Measurements from ENCODE around the gene LCN15.

LCN15 gene

GRCh38 chr9:136721339-136722092 lies 42.8 kb downstream of the LCN15 start:
- POLR2A ChIA-PET, result interaction anchor here (1.8 to 3.8 kb wide), 2 partner anchors 8 to 35 kb away, joined by 4 to 25 read pairs; partner anchors contain the start of genes AGPAT2 and DIPK1B
- Histone ChIP-seq H3K4me1 (ENCODE audit: control insufficient read depth, insufficient read depth, low read length) (no peaks in the 10 kb centered on the region; the same call in 1 of the 2 replicates), H3K9me3 (ENCODE audit: control insufficient read depth, insufficient read depth, low read depth, low read length) (no peaks in the 10 kb centered on the region), H3K27ac (ENCODE audit: extremely low read depth, low read depth, low read length) (peak overlapping the region; percentile 46), H3K36me3 (ENCODE audit: control insufficient read depth in 2 of 2, insufficient read depth in 1 of 2, low read length in 2 of 2) (peaks cover 0 to 70% of the 10 kb centered on the region in 2 experiments; a peak in 2 of 3 replicates), H3K4me3 (ENCODE audit: low read depth, low read length) (no peak overlapping the region)
- CTCF ChIA-PET, result interaction anchor here (1.6 kb wide), 1 partner anchor 37 kb away, joined by 4 read pairs; the partner anchor contains the start of gene LCN8
- TF ChIP-seq ZNF10 (tag by site-specific recombination; IDR thresholded peaks at IDR 0.05) (peak; percentile 24; the same call in 1 of the 2 replicates), GFI1B (tag by site-specific recombination; IDR thresholded peaks at IDR 0.05) (0 out of 2 replicates have a peak, but pooled peaks have one; percentile 12), GLIS2 (tag by site-specific recombination; IDR thresholded peaks at IDR 0.05) (peak; percentile 51), GLIS1 (tag by site-specific recombination; IDR thresholded peaks at IDR 0.05) (no peak), PRDM10 (tag by site-specific recombination; IDR thresholded peaks at IDR 0.05) (peak; percentile 70), BCL11A (tag by site-specific recombination; IDR thresholded peaks at IDR 0.05; ENCODE audit: low read depth) (peak; percentile 66), ZNF513 (tag by site-specific recombination; IDR thresholded peaks at IDR 0.05) (no peak), ZNF501 (tag by site-specific recombination; IDR thresholded peaks at IDR 0.05) (no peak), KLF10 (tag by site-specific recombination; IDR thresholded peaks at IDR 0.05) (peak; percentile 39; the same call in 1 of the 2 replicates), ZBTB48 (tag by site-specific recombination; IDR thresholded peaks at IDR 0.05) (0 out of 2 replicates have a peak, but pooled peaks have one; percentile 18), ZNF621 (tag by site-specific recombination; IDR thresholded peaks at IDR 0.05) (no peak), ZXDB (tag by site-specific recombination; IDR thresholded peaks at IDR 0.05) (peak; percentile 68), ZBTB20 (tag by site-specific recombination; IDR thresholded peaks at IDR 0.05) (peak; percentile 78; the same call in 1 of the 2 replicates), KLF1 (tag by site-specific recombination; IDR thresholded peaks at IDR 0.05) (peak; percentile 96), ZNF548 (tag by site-specific recombination; IDR thresholded peaks at IDR 0.05) (no peak), KLF8 (tag by site-specific recombination; IDR thresholded peaks at IDR 0.05) (peak; percentile 87), ZBTB17 (tag by site-specific recombination; IDR thresholded peaks at IDR 0.05) (peak; percentile 57; the same call in 1 of the 2 replicates), WT1 (tag by site-specific recombination; IDR thresholded peaks at IDR 0.05) (peak; percentile 56), ZEB2 (tag by site-specific recombination; IDR thresholded peaks at IDR 0.05) (0 out of 2 replicates have a peak, but pooled peaks have one; percentile 26), ZFHX2 (tag by site-specific recombination; conservative IDR thresholded peaks at IDR 0.05) (0 out of 2 replicates have a peak, but pooled peaks have one; percentile 12), SP2 (tag by site-specific recombination; IDR thresholded peaks at IDR 0.05) (peak; percentile 15; the same call in 1 of the 2 replicates), BCL11B (tag by site-specific recombination; IDR thresholded peaks at IDR 0.05; ENCODE audit: low read depth) (peak; percentile 36; the same call in 1 of the 2 replicates), KLF17 (tag by site-specific recombination; IDR thresholded peaks at IDR 0.05) (0 out of 2 replicates have a peak, but pooled peaks have one; percentile 24), KLF9 (tag by site-specific recombination; IDR thresholded peaks at IDR 0.05; ENCODE audit: low read depth) (peak; percentile 72)
- TF ChIP-seq, protein P1, sequence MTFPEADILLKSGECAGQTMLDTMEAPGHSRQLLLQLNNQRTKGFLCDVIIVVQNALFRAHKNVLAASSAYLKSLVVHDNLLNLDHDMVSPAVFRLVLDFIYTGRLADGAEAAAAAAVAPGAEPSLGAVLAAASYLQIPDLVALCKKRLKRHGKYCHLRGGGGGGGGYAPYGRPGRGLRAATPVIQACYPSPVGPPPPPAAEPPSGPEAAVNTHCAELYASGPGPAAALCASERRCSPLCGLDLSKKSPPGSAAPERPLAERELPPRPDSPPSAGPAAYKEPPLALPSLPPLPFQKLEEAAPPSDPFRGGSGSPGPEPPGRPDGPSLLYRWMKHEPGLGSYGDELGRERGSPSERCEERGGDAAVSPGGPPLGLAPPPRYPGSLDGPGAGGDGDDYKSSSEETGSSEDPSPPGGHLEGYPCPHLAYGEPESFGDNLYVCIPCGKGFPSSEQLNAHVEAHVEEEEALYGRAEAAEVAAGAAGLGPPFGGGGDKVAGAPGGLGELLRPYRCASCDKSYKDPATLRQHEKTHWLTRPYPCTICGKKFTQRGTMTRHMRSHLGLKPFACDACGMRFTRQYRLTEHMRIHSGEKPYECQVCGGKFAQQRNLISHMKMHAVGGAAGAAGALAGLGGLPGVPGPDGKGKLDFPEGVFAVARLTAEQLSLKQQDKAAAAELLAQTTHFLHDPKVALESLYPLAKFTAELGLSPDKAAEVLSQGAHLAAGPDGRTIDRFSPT (tag by site-specific recombination; IDR thresholded peaks at IDR 0.05), result 0 out of 2 replicates have a peak, but pooled peaks have one; percentile 7
- TF ChIP-seq, protein P2, sequence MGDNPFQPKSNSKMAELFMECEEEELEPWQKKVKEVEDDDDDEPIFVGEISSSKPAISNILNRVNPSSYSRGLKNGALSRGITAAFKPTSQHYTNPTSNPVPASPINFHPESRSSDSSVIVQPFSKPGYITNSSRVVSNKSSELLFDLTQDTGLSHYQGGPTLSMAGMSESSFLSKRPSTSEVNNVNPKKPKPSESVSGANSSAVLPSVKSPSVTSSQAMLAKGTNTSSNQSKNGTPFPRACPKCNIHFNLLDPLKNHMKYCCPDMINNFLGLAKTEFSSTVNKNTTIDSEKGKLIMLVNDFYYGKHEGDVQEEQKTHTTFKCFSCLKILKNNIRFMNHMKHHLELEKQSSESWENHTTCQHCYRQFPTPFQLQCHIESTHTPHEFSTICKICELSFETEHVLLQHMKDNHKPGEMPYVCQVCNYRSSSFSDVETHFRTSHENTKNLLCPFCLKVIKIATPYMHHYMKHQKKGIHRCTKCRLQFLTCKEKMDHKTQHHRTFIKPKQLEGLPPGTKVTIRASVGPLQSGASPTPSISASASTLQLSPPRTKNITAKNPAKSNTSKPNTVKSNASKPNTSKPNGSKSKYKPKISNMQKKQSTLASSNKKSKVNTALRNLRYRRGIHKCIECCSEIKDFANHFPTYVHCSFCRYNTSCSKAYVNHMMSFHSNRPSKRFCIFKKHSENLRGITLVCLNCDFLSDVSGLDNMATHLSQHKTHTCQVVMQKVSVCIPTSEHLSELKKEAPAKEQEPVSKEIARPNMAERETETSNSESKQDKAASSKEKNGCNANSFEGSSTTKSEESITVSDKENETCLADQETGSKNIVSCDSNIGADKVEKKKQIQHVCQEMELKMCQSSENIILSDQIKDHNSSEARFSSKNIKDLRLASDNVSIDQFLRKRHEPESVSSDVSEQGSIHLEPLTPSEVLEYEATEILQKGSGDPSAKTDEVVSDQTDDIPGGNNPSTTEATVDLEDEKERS (tag by site-specific recombination; IDR thresholded peaks at IDR 0.05), result no peak

All from HEK293 (cell line).